HepG2 (cell line): ENCODE measurements around the gene SBSN. TPM values are rescaled to one million over a fixed set of nuclear protein-coding genes. Genes with fewer than 3 reads are reported as not detected.

Source experiments
- IRF2 ChIP-seq: IDR thresholded peaks from 2 replicates; pipeline ENCODE4 v1.6.1; 2018; ENCODE audit warnings: missing genetic modification reagents, missing compliant biosample characterization
- ISX ChIP-seq: sonication (generic); formaldehyde crosslinking; conservative IDR thresholded peaks from 2 replicates; pipeline ENCODE4 v1.5.0; 2020; ENCODE audit warnings: missing genetic modification reagents
- PAWR ChIP-seq: sonication (generic); formaldehyde crosslinking; IDR thresholded peaks from 2 replicates; pipeline ENCODE4 v1.4.0; 2020; ENCODE audit warnings: missing genetic modification reagents, mild to moderate bottlenecking, borderline replicate concordance
- PLRG1 ChIP-seq: fragments of 450-650 bp; conservative IDR thresholded peaks from 2 replicates; pipeline ENCODE4 v1.6.1; 2016
- RARA ChIP-seq: IDR thresholded peaks from 2 replicates; pipeline ENCODE4 v1.6.1; 2016; ENCODE audit warnings: missing genetic modification reagents, missing compliant biosample characterization
- RELA ChIP-seq: sonication (generic); formaldehyde crosslinking; IDR thresholded peaks from 2 replicates; pipeline ENCODE4 v1.4.0; 2020; ENCODE audit warnings: missing genetic modification reagents
- SOX13 ChIP-seq, 3 experiments: fragments of 450-650 bp in 1 of 3; sonication (generic) in 1 of 3; formaldehyde crosslinking in 1 of 3; IDR thresholded peaks in 2 of 3; conservative IDR thresholded peaks in 1 of 3; 2 replicates each; pipeline versions ENCODE4 v1.5.0 to v1.6.1; 2016 to 2020; ENCODE audit warnings: antibody characterized with exemption in 1 of 3, mild to moderate bottlenecking in 1 of 3, missing compliant biosample characterization in 1 of 3, missing genetic modification reagents in 1 of 3, moderate library complexity in 1 of 3
- SOX5 ChIP-seq: IDR thresholded peaks from 2 replicates; pipeline ENCODE4 v1.6.1; 2016; ENCODE audit warnings: borderline replicate concordance
- XRCC5 ChIP-seq: fragments of 200-400 bp; formaldehyde crosslinking; optimal IDR thresholded peaks from 2 replicates; pipeline ENCODE3; 2017; ENCODE audit warnings: mild to moderate bottlenecking, low read length
- ZFP1 ChIP-seq: IDR thresholded peaks from 2 replicates; pipeline ENCODE4 v1.6.1; 2016
- polyA plus RNA-seq, 8 experiments: library from polyadenylated mRNA; depleted of rRNA in 3 of 8; stranded (reverse) in 7 of 8; unstranded in 1 of 8; fragments of >200 nt; fragmentation: Illumina TruSeq in 4 of 8; extraction: Trizol in 4 of 8; gene quantifications; 2 replicates each; pipeline versions ENCODE4 v1.2.1 to v1.2.3, GENCODE V29; 2011 to 2016; ENCODE audit warnings: low read depth in 4 of 8, missing spikeins in 1 of 8, mixed read lengths in 1 of 8; ENCODE audit not compliant: insufficient read depth in 1 of 8
- total RNA-seq, 5 experiments: library from RNA; depleted of rRNA; stranded (reverse); fragments of >200 nt; fragmentation: Illumina TruSeq; extraction: Trizol; gene quantifications; 2 replicates each; pipeline ENCODE4 v1.2.3, GENCODE V29; 2016; ENCODE audit warnings: low read depth in 1 of 5
- TF ChIP-seq, protein P1 (sequence below): sonication (generic); formaldehyde crosslinking; conservative IDR thresholded peaks from 2 replicates; pipeline ENCODE4 v1.4.0; 2020; ENCODE audit warnings: mild to moderate bottlenecking, missing genetic modification reagents, moderate library complexity
- TF ChIP-seq, protein P2 (sequence below): sonication (generic); formaldehyde crosslinking; IDR thresholded peaks from 2 replicates; pipeline ENCODE4 v1.5.0; 2020; ENCODE audit warnings: mild to moderate bottlenecking, missing genetic modification reagents
- TF ChIP-seq, protein P3 (sequence below): IDR thresholded peaks from 2 replicates; pipeline ENCODE4 v1.6.1; 2018; ENCODE audit warnings: missing genetic modification reagents, mild to moderate bottlenecking, missing compliant biosample characterization
- TF ChIP-seq, protein P4 (sequence below): sonication (generic); formaldehyde crosslinking; IDR thresholded peaks from 2 replicates; pipeline ENCODE4 v1.5.1; 2020; ENCODE audit warnings: missing genetic modification reagents, mild to moderate bottlenecking, borderline replicate concordance

SBSN gene
- total and polyA plus RNA-seq, 2 of the 13 experiments (the other 11 are each of a cell fraction or from before 2014, with no cell fraction given): not detected

DNA sequence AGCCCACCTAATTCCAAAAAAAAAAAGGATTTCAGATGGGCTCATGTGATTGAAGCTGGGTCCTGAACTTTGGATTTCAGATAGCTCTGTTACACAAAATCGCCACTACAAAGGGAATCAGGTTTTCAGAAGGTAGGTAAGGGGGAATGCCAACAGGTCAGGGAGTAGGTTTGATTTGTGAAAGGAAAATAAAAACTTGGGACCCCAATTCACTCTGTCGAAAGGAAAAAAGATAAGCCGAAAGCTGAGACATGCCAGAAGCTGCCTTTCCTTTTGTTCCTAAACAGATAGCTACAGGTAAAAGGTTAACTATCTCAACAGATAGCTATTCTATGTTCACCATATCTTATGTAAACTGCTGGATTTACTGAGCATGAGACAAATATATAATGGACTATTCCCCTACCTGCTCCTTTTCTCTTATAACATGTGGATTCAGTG is 41.8 kb downstream of the SBSN start (continued):
- TF ChIP-seq, protein P1, sequence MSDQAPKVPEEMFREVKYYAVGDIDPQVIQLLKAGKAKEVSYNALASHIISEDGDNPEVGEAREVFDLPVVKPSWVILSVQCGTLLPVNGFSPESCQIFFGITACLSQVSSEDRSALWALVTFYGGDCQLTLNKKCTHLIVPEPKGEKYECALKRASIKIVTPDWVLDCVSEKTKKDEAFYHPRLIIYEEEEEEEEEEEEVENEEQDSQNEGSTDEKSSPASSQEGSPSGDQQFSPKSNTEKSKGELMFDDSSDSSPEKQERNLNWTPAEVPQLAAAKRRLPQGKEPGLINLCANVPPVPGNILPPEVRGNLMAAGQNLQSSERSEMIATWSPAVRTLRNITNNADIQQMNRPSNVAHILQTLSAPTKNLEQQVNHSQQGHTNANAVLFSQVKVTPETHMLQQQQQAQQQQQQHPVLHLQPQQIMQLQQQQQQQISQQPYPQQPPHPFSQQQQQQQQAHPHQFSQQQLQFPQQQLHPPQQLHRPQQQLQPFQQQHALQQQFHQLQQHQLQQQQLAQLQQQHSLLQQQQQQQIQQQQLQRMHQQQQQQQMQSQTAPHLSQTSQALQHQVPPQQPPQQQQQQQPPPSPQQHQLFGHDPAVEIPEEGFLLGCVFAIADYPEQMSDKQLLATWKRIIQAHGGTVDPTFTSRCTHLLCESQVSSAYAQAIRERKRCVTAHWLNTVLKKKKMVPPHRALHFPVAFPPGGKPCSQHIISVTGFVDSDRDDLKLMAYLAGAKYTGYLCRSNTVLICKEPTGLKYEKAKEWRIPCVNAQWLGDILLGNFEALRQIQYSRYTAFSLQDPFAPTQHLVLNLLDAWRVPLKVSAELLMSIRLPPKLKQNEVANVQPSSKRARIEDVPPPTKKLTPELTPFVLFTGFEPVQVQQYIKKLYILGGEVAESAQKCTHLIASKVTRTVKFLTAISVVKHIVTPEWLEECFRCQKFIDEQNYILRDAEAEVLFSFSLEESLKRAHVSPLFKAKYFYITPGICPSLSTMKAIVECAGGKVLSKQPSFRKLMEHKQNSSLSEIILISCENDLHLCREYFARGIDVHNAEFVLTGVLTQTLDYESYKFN: peak; percentile 85
- no peak for TF ChIP-seq ZFP1 (CRISPR knock-in tag)
- TF ChIP-seq XRCC5: no peak
- TF ChIP-seq IRF2 (CRISPR knock-in tag): no peak
- peak; percentile 55; the same call in 1 of the 2 replicates for TF ChIP-seq SOX5 (CRISPR knock-in tag)
- 0 out of 2 replicates have a peak, but pooled peaks have one; percentile 23 for TF ChIP-seq RARA (CRISPR knock-in tag)
- TF ChIP-seq PLRG1: no peak
- TF ChIP-seq, protein P2, sequence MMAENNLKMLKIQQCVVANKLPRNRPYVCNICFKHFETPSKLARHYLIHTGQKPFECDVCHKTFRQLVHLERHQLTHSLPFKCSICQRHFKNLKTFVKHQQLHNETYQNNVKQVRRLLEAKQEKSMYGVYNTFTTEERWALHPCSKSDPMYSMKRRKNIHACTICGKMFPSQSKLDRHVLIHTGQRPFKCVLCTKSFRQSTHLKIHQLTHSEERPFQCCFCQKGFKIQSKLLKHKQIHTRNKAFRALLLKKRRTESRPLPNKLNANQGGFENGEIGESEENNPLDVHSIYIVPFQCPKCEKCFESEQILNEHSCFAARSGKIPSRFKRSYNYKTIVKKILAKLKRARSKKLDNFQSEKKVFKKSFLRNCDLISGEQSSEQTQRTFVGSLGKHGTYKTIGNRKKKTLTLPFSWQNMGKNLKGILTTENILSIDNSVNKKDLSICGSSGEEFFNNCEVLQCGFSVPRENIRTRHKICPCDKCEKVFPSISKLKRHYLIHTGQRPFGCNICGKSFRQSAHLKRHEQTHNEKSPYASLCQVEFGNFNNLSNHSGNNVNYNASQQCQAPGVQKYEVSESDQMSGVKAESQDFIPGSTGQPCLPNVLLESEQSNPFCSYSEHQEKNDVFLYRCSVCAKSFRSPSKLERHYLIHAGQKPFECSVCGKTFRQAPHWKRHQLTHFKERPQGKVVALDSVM (CRISPR knock-in tag): no peak
- TF ChIP-seq SOX13 (IDR thresholded peaks at IDR 0.05): no peak; the same call in 1 of the 2 replicates
- peak in 1 of 2 experiments; percentile 70; a peak in 2 of 4 replicates for TF ChIP-seq SOX13 (CRISPR knock-in tag; conservative IDR thresholded peaks at IDR 0.05 in 1 of 2, IDR thresholded peaks at IDR 0.05 in 1 of 2)
- no peak for TF ChIP-seq ISX (CRISPR knock-in tag)
- TF ChIP-seq, protein P3, sequence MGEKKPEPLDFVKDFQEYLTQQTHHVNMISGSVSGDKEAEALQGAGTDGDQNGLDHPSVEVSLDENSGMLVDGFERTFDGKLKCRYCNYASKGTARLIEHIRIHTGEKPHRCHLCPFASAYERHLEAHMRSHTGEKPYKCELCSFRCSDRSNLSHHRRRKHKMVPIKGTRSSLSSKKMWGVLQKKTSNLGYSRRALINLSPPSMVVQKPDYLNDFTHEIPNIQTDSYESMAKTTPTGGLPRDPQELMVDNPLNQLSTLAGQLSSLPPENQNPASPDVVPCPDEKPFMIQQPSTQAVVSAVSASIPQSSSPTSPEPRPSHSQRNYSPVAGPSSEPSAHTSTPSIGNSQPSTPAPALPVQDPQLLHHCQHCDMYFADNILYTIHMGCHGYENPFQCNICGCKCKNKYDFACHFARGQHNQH: no peak
- TF ChIP-seq RELA (CRISPR knock-in tag): no peak
- TF ChIP-seq PAWR (CRISPR knock-in tag): no peak
- TF ChIP-seq, protein P4, sequence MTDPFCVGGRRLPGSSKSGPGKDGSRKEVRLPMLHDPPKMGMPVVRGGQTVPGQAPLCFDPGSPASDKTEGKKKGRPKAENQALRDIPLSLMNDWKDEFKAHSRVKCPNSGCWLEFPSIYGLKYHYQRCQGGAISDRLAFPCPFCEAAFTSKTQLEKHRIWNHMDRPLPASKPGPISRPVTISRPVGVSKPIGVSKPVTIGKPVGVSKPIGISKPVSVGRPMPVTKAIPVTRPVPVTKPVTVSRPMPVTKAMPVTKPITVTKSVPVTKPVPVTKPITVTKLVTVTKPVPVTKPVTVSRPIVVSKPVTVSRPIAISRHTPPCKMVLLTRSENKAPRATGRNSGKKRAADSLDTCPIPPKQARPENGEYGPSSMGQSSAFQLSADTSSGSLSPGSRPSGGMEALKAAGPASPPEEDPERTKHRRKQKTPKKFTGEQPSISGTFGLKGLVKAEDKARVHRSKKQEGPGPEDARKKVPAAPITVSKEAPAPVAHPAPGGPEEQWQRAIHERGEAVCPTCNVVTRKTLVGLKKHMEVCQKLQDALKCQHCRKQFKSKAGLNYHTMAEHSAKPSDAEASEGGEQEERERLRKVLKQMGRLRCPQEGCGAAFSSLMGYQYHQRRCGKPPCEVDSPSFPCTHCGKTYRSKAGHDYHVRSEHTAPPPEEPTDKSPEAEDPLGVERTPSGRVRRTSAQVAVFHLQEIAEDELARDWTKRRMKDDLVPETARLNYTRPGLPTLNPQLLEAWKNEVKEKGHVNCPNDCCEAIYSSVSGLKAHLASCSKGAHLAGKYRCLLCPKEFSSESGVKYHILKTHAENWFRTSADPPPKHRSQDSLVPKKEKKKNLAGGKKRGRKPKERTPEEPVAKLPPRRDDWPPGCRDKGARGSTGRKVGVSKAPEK (CRISPR knock-in tag): no peak
